Vagina (tissue), 2 donors: Measurements from ENCODE around the gene AGBL4.

Experiments
- POLR2AphosphoS5 ChIP-seq, 2 donors: sonication (generic); formaldehyde crosslinking; IDR thresholded peaks; one replicate each; pipeline ENCODE4 v1.9.0; 2017; ENCODE audit warnings: antibody characterized with exemption in 2 of 2, mild to moderate bottlenecking in 2 of 2, low read depth in 1 of 2; ENCODE audit not compliant: insufficient read depth in 1 of 2
- TF ChIP-seq, protein P1 (sequence below), 3 experiments: fragments of 450-650 bp in 2 of 3; fragments of 200-600 bp in 1 of 3; sonication (generic) in 1 of 3; IDR thresholded peaks; one replicate each; pipeline ENCODE4 v1.5.1; 2017 to 2019; ENCODE audit warnings: antibody characterized with exemption in 3 of 3, mild to moderate bottlenecking in 2 of 3, moderate library complexity in 2 of 3

- TF ChIP-seq, protein P1, sequence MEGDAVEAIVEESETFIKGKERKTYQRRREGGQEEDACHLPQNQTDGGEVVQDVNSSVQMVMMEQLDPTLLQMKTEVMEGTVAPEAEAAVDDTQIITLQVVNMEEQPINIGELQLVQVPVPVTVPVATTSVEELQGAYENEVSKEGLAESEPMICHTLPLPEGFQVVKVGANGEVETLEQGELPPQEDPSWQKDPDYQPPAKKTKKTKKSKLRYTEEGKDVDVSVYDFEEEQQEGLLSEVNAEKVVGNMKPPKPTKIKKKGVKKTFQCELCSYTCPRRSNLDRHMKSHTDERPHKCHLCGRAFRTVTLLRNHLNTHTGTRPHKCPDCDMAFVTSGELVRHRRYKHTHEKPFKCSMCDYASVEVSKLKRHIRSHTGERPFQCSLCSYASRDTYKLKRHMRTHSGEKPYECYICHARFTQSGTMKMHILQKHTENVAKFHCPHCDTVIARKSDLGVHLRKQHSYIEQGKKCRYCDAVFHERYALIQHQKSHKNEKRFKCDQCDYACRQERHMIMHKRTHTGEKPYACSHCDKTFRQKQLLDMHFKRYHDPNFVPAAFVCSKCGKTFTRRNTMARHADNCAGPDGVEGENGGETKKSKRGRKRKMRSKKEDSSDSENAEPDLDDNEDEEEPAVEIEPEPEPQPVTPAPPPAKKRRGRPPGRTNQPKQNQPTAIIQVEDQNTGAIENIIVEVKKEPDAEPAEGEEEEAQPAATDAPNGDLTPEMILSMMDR (IDR thresholded peaks at IDR 0.05): no peak
- TF ChIP-seq POLR2AphosphoS5 (IDR thresholded peaks at IDR 0.05; ENCODE audit: insufficient read depth in 1 of 2, low read depth in 1 of 2): no peak
These were observed 1179.6 kb downstream of the AGBL4 start for GRCh38 chr1:48844187-48844586.
